Measurements from ENCODE around the gene PRKAG2. TPM values are rescaled to one million over a fixed set of nuclear protein-coding genes. Genes with fewer than 3 reads are reported as not detected.
"Not testable (repeated sequence)": the region's sequence is repeated elsewhere in the genome, so short reads cannot be mapped to it uniquely, and the experiment has no call there.

Gene PRKAG2
- total and polyA plus RNA-seq, 2 of the 8 experiments (the other 6 are each of a cell fraction or from before 2014, with no cell fraction given): 7.5 to 18.1 TPM

GRCh38 chr7:151748733-151749132, 128.2 kb downstream of the PRKAG2 start:
- no peak overlapping the region for H3K56ac ChIP-seq (replicated peaks; ENCODE audit: insufficient read length, low read depth, low read length)
- no peaks in the 10 kb centered on the region for H3K79me2 ChIP-seq (ENCODE audit: control insufficient read depth in 1 of 2, insufficient read depth in 2 of 2, low read length in 2 of 2)
- no peak overlapping the region for H3K4me3 ChIP-seq (ENCODE audit: extremely low read depth in 1 of 4, insufficient read depth in 2 of 4, low read depth in 3 of 4, low read length in 4 of 4)
- H3K18ac ChIP-seq (ENCODE audit: extremely low read depth, low read length): no peak overlapping the region
- no peaks in the 10 kb centered on the region for H3K9me3 ChIP-seq (ENCODE audit: insufficient read depth in 2 of 2, low read depth in 1 of 2, low read length in 1 of 2)
- H3K4me1 ChIP-seq (replicated peaks in 1 of 4; ENCODE audit: control insufficient read depth in 3 of 4, insufficient read depth in 4 of 4, low read length in 3 of 4): peaks cover 0 to 6% (median 3%) of the 10 kb centered on the region in 4 experiments; a peak in 3 of 7 replicates
- no peak overlapping the region for H3K4ac ChIP-seq (replicated peaks; ENCODE audit: insufficient read length, low read depth, low read length)
- ChIA-PET CTCF (ENCODE audit: partially characterized antibody) (interaction anchor here (0.9 to 1.7 kb wide), 8 partner anchors 8 to 129 kb away, joined by 3 to 7 read pairs (median 3); no protein-coding TSS in a partner anchor), POLR2A (ENCODE audit: partially characterized antibody) (no interaction called here)
- no peaks in the 10 kb centered on the region for H3K27me3 ChIP-seq (replicated peaks in 1 of 4; ENCODE audit: control insufficient read depth in 3 of 4, extremely low read depth in 1 of 4, insufficient read depth in 3 of 4, low read length in 3 of 4)
- no peak overlapping the region for H3K23ac ChIP-seq (ENCODE audit: insufficient read length)
- H2BK15ac ChIP-seq (ENCODE audit: low read length): no peak overlapping the region
- DNase-seq (ENCODE audit: low read depth in 1 of 2, low spot score in 2 of 2): no peak
- no peak overlapping the region for H2AK5ac ChIP-seq (ENCODE audit: low read depth, low read length)
- 97% methylated on average over 15 of the region's 15 CpGs; no CpG with 5 or more reads in 1 of the 2 experiments for WGBS, 2 experiments (ENCODE audit: extremely low coverage in 1 of 2, insufficient coverage in 1 of 2, insufficient read length in 1 of 2, insufficient replicate concordance in 2 of 2, low coverage in 1 of 2, low lambda C conversion rate in 2 of 2, missing lambda C conversion rate in 1 of 2)
- H2BK12ac ChIP-seq (ENCODE audit: low read depth, low read length): no peak overlapping the region
- no peak overlapping the region for H4K5ac ChIP-seq (ENCODE audit: insufficient read length, low read depth, low read length)
- no peaks in the 10 kb centered on the region for H3K79me1 ChIP-seq (ENCODE audit: low read depth, low read length)
- no peak for FAIRE-seq
- TF ChIP-seq KDM5A (IDR thresholded peaks at IDR 0.05; ENCODE audit: low read length): no peak
- no peak overlapping the region for H3K9ac ChIP-seq (replicated peaks in 1 of 4; ENCODE audit: extremely low read depth in 1 of 4, low read depth in 3 of 4, low read length in 3 of 4)
- no peak overlapping the region for H2BK120ac ChIP-seq (replicated peaks; ENCODE audit: low read depth, low read length)
- H3K14ac ChIP-seq (ENCODE audit: insufficient read length): no peak overlapping the region
- no peak overlapping the region for H4K8ac ChIP-seq (ENCODE audit: extremely low read depth, insufficient read depth, low read length)
- H3K27ac ChIP-seq (ENCODE audit: low read depth, low read length): no peak overlapping the region
- H3K23me2 ChIP-seq (ENCODE audit: low read depth, low read length): no peaks in the 10 kb centered on the region
- no peaks in the 10 kb centered on the region for H3K36me3 ChIP-seq (ENCODE audit: control insufficient read depth in 2 of 4, insufficient read depth in 4 of 4, low read length in 3 of 4)
- H3K4me2 ChIP-seq (ENCODE audit: insufficient read depth in 1 of 2, low read depth in 2 of 2, low read length in 2 of 2): no peak overlapping the region
- H4K20me1 ChIP-seq (replicated peaks in 1 of 2; ENCODE audit: control insufficient read depth in 1 of 2, insufficient read depth in 2 of 2, low read length in 2 of 2): no peaks in the 10 kb centered on the region
- H4K91ac ChIP-seq (replicated peaks; ENCODE audit: insufficient read length, low read length): no peak overlapping the region
- H2BK20ac ChIP-seq (ENCODE audit: low read length): no peak overlapping the region
- no peak overlapping the region for H2AFZ ChIP-seq (ENCODE audit: low read length)
- no peak overlapping the region for H2BK5ac ChIP-seq (ENCODE audit: low read depth, low read length)

DNA sequence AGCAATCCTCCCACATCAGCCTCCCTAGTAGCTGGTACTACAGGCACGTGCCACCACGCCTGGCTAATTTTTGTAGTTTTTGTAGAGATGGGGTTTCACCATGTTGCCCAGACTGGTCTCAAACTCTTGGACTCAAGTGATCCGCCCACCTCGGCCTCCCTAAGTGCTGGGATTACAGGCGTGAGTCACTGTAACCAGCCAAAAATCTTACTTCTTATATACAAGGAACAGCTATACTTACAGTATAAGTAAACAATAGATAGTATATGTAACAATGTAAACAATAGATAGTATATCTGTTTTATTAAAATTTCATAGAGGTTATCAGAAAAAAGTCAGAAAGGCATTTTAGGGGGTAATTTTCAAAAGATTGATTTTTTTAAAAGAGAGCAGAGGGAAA, 128.9 kb downstream of the PRKAG2 start:
- H3K14ac ChIP-seq (ENCODE audit: insufficient read length); POLR2A ChIA-PET (ENCODE audit: partially characterized antibody); H3K4me3 ChIP-seq (ENCODE audit: extremely low read depth in 1 of 4, insufficient read depth in 2 of 4, low read depth in 3 of 4, low read length in 4 of 4); H3K4ac ChIP-seq (replicated peaks; ENCODE audit: insufficient read length, low read depth, low read length); H3K23ac ChIP-seq (ENCODE audit: insufficient read length); H3K56ac ChIP-seq (replicated peaks; ENCODE audit: insufficient read length, low read depth, low read length); H4K5ac ChIP-seq (ENCODE audit: insufficient read length, low read depth, low read length); H3K9ac ChIP-seq (replicated peaks in 1 of 4; ENCODE audit: extremely low read depth in 1 of 4, low read depth in 3 of 4, low read length in 3 of 4); H3K36me3 ChIP-seq (ENCODE audit: control insufficient read depth in 2 of 4, insufficient read depth in 4 of 4, low read length in 3 of 4); H3K23me2 ChIP-seq (ENCODE audit: low read depth, low read length); H2AFZ ChIP-seq (ENCODE audit: low read length); H2BK120ac ChIP-seq (replicated peaks; ENCODE audit: low read depth, low read length); H2BK20ac ChIP-seq (ENCODE audit: low read length); H3K79me2 ChIP-seq (ENCODE audit: control insufficient read depth in 1 of 2, insufficient read depth in 2 of 2, low read length in 2 of 2); H3K27me3 ChIP-seq (replicated peaks in 1 of 4; ENCODE audit: control insufficient read depth in 3 of 4, extremely low read depth in 1 of 4, insufficient read depth in 3 of 4, low read length in 3 of 4); DNase-seq (ENCODE audit: low read depth in 1 of 2, low spot score in 2 of 2); H4K8ac ChIP-seq (ENCODE audit: extremely low read depth, insufficient read depth, low read length); H2BK15ac ChIP-seq (ENCODE audit: low read length); H3K79me1 ChIP-seq (ENCODE audit: low read depth, low read length); H2BK12ac ChIP-seq (ENCODE audit: low read depth, low read length); H4K20me1 ChIP-seq (replicated peaks in 1 of 2; ENCODE audit: control insufficient read depth in 1 of 2, insufficient read depth in 2 of 2, low read length in 2 of 2); H2BK5ac ChIP-seq (ENCODE audit: low read depth, low read length); H4K91ac ChIP-seq (replicated peaks; ENCODE audit: insufficient read length, low read length); H3K4me2 ChIP-seq (ENCODE audit: insufficient read depth in 1 of 2, low read depth in 2 of 2, low read length in 2 of 2); H3K18ac ChIP-seq (ENCODE audit: extremely low read depth, low read length); H3K4me1 ChIP-seq (replicated peaks in 1 of 4; ENCODE audit: control insufficient read depth in 3 of 4, insufficient read depth in 4 of 4, low read length in 3 of 4); H2AK5ac ChIP-seq (ENCODE audit: low read depth, low read length); FAIRE-seq; H3K27ac ChIP-seq (ENCODE audit: low read depth, low read length); H3K9me3 ChIP-seq (ENCODE audit: insufficient read depth in 2 of 2, low read depth in 1 of 2, low read length in 1 of 2): not testable (repeated sequence)
- WGBS, 2 experiments (ENCODE audit: extremely low coverage in 1 of 2, insufficient coverage in 1 of 2, insufficient read length in 1 of 2, insufficient replicate concordance in 2 of 2, low coverage in 1 of 2, low lambda C conversion rate in 2 of 2, missing lambda C conversion rate in 1 of 2): 97% methylated on average over 5 of the region's 5 CpGs; no CpG with 5 or more reads in 1 of the 2 experiments
- CTCF ChIA-PET (ENCODE audit: partially characterized antibody): interaction anchor here (1.3 to 1.7 kb wide), 5 partner anchors 9 to 23 kb away, joined by 3 to 7 read pairs (median 3); no protein-coding TSS in a partner anchor

Data from H1 (cell line).